M059J (cell line): ENCODE measurements around the gene C4orf50. TPM values are rescaled to one million over a fixed set of nuclear protein-coding genes. Genes with fewer than 3 reads are reported as not detected.

Experiments
- DNase-seq: peaks from one replicate; pipeline ENCODE4 v3.0.0-alpha.2; 2012; ENCODE audit warnings: low read depth
- total RNA-seq: library from RNA; depleted of rRNA; stranded (reverse); fragments of >200 nt; shearing (Covaris generic); gene quantifications from 2 replicates; pipeline ENCODE4 v1.2.3, GENCODE V29; 2014

Gene C4orf50
- total RNA-seq, 1 experiment from 2014 or later = not detected

GRCh38 chr4:5992828-5993321, 25.4 kb downstream of the C4orf50 start:
- DNase-seq = no peak

GRCh38 chr4:5992171-5992827, 25.9 kb downstream of the C4orf50 start:
- DNase-seq = no peak

- no peak for DNase-seq
Observed at GRCh38 chr4:5991405-5991804, 26.8 kb downstream of the C4orf50 start.

- DNase-seq = no peak
Observed at GRCh38 chr4:5990446-5991160, 27.6 kb downstream of the C4orf50 start.

- DNase-seq = no peak
Observed at GRCh38 chr4:5989236-5990225, 28.7 kb downstream of the C4orf50 start.

GRCh38 chr4:5988086-5988845, 30.0 kb downstream of the C4orf50 start:
- no peak for DNase-seq

- no peak for DNase-seq
Observed at GRCh38 chr4:5984843-5985242, 33.4 kb downstream of the C4orf50 start.

GRCh38 chr4:5982156-5982973, 35.9 kb downstream of the C4orf50 start:
- DNase-seq = no peak

GRCh38 chr4:5980436-5981155, 37.6 kb downstream of the C4orf50 start:
- DNase-seq = peak; percentile 7

- DNase-seq = peak; percentile 37
Observed at GRCh38 chr4:5979981-5980380, 38.2 kb downstream of the C4orf50 start.

- no peak for DNase-seq
Observed at GRCh38 chr4:5976921-5977320, 41.3 kb downstream of the C4orf50 start.

- DNase-seq = no peak
Observed at GRCh38 chr4:5976431-5976830, 41.8 kb downstream of the C4orf50 start.

- no peak for DNase-seq
Observed at GRCh38 chr4:5974321-5974720, 43.9 kb downstream of the C4orf50 start.

GRCh38 chr4:5973486-5974220, 44.6 kb downstream of the C4orf50 start:
- DNase-seq = no peak

GRCh38 chr4:5973033-5973432, 45.2 kb downstream of the C4orf50 start:
- no peak for DNase-seq

- no peak for DNase-seq
Observed at GRCh38 chr4:5972571-5972970, 45.7 kb downstream of the C4orf50 start.

GRCh38 chr4:5971078-5971450, 47.2 kb downstream of the C4orf50 start:
- no peak for DNase-seq

- DNase-seq = no peak
Observed at GRCh38 chr4:5970381-5971077, 47.7 kb downstream of the C4orf50 start.
